ENCODE results near the gene ARGLU1. TPM values are rescaled to one million over a fixed set of nuclear protein-coding genes. Genes with fewer than 3 reads are reported as not detected.
A peak's percentile ranks its signal among the peaks of the same experiment; 100 is the strongest.

ARGLU1 gene
- total and polyA plus RNA-seq, 2 experiments from 2014 or later, result 108 to 166 TPM

DNA sequence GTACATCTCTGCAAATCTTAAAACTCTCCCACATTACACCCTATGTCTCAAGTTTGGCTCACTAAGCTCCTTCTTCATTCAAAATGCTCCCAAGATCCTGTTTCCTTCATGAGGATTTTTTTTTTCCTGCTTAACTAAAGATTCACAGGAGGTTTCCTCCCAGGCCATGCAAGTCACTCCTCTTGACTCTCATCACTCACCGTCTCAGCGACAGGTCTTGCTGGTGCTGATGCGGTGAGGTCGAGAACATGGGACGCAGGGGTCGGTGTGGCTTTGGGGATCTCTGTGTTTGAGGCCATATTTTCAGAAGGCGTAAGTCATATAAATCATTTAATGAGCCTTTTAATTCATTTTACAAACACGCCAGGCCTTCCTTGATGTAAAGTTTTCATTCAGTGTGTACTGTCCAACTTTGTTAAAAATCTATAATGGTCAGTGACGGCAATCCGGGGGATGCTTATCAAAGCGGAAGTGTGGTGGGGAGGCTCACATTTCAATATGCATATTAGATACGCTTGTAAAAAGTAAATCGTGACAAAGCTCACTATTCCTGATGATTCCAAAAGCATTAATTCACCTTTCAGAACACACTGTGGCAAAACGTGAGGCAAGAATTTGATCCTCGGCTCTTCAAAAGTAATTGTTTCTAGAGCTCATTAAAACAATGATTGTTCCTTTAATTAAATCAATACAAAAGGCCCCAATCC, 52.9 kb downstream of the ARGLU1 start:
- Mint-ChIP-seq H3K9me3 (no peaks in the 10 kb centered on the region), H3K36me3 (ENCODE audit: low read depth) (peaks cover 13% of the 10 kb centered on the region; the same call in 2 of the 3 replicates), H3K27me3 (ENCODE audit: insufficient read depth, low read depth, poor library complexity) (no peaks in the 10 kb centered on the region), H3K27ac (peak overlapping the region; percentile 2), H3K4me3 (no peak overlapping the region), H3K4me1 (peaks cover 45% of the 10 kb centered on the region)
- Histone ChIP-seq H3K27ac (ENCODE audit: low read depth) (peak overlapping the region; percentile 28; the same call in 1 of the 2 replicates), H2AFZ (no peak overlapping the region), H3K27me3 (ENCODE audit: insufficient read depth) (no peaks in the 10 kb centered on the region), H3K9me2 (ENCODE audit: insufficient read depth) (no peaks in the 10 kb centered on the region), H3K79me2 (replicated peaks; ENCODE audit: insufficient read depth) (peaks cover 84% of the 10 kb centered on the region), H3K4me3 (no peak overlapping the region), H3F3A (replicated peaks; ENCODE audit: low read depth) (no peaks in the 10 kb centered on the region), H4K20me1 (replicated peaks; ENCODE audit: insufficient read depth) (0 out of 2 replicates have a peak, but pooled peaks cover 4% of the 10 kb centered on the region), H3K36me3 (ENCODE audit: insufficient read depth) (no peaks in the 10 kb centered on the region), H3K4me2 (peak overlapping the region; percentile 50), H3K4me1 (ENCODE audit: insufficient read depth) (peaks cover 49% of the 10 kb centered on the region)
- TF ChIP-seq STAT1 (IDR thresholded peaks at IDR 0.05; ENCODE audit: unreplicated experiment) (no peak), ZNF331 (CRISPR knock-in tag; IDR thresholded peaks at IDR 0.05; ENCODE audit: low read depth) (no peak), EZH2phosphoT487 (IDR thresholded peaks at IDR 0.05; ENCODE audit: unreplicated experiment) (no peak), CREB1 (CRISPR knock-in tag; IDR thresholded peaks at IDR 0.05; ENCODE audit: low read depth) (no peak), NANOG (IDR thresholded peaks at IDR 0.05; ENCODE audit: borderline replicate concordance) (no peak), POLR2AphosphoS5 (IDR thresholded peaks at IDR 0.05; ENCODE audit: low read depth) (no peak), JUNB (IDR thresholded peaks at IDR 0.05; ENCODE audit: unreplicated experiment) (no peak), ZNF114 (CRISPR knock-in tag; IDR thresholded peaks at IDR 0.05) (no peak), EZH2 (IDR thresholded peaks at IDR 0.05; ENCODE audit: low read depth, unreplicated experiment) (no peak)
- TF ChIP-seq, protein P1, sequence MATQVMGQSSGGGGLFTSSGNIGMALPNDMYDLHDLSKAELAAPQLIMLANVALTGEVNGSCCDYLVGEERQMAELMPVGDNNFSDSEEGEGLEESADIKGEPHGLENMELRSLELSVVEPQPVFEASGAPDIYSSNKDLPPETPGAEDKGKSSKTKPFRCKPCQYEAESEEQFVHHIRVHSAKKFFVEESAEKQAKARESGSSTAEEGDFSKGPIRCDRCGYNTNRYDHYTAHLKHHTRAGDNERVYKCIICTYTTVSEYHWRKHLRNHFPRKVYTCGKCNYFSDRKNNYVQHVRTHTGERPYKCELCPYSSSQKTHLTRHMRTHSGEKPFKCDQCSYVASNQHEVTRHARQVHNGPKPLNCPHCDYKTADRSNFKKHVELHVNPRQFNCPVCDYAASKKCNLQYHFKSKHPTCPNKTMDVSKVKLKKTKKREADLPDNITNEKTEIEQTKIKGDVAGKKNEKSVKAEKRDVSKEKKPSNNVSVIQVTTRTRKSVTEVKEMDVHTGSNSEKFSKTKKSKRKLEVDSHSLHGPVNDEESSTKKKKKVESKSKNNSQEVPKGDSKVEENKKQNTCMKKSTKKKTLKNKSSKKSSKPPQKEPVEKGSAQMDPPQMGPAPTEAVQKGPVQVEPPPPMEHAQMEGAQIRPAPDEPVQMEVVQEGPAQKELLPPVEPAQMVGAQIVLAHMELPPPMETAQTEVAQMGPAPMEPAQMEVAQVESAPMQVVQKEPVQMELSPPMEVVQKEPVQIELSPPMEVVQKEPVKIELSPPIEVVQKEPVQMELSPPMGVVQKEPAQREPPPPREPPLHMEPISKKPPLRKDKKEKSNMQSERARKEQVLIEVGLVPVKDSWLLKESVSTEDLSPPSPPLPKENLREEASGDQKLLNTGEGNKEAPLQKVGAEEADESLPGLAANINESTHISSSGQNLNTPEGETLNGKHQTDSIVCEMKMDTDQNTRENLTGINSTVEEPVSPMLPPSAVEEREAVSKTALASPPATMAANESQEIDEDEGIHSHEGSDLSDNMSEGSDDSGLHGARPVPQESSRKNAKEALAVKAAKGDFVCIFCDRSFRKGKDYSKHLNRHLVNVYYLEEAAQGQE (IDR thresholded peaks at IDR 0.05; ENCODE audit: unreplicated experiment), result no peak
- TF ChIP-seq, protein P2, sequence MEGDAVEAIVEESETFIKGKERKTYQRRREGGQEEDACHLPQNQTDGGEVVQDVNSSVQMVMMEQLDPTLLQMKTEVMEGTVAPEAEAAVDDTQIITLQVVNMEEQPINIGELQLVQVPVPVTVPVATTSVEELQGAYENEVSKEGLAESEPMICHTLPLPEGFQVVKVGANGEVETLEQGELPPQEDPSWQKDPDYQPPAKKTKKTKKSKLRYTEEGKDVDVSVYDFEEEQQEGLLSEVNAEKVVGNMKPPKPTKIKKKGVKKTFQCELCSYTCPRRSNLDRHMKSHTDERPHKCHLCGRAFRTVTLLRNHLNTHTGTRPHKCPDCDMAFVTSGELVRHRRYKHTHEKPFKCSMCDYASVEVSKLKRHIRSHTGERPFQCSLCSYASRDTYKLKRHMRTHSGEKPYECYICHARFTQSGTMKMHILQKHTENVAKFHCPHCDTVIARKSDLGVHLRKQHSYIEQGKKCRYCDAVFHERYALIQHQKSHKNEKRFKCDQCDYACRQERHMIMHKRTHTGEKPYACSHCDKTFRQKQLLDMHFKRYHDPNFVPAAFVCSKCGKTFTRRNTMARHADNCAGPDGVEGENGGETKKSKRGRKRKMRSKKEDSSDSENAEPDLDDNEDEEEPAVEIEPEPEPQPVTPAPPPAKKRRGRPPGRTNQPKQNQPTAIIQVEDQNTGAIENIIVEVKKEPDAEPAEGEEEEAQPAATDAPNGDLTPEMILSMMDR (conservative IDR thresholded peaks at IDR 0.05; ENCODE audit: low read depth in 2 of 2), result no peak
- TF ChIP-seq, protein P3, sequence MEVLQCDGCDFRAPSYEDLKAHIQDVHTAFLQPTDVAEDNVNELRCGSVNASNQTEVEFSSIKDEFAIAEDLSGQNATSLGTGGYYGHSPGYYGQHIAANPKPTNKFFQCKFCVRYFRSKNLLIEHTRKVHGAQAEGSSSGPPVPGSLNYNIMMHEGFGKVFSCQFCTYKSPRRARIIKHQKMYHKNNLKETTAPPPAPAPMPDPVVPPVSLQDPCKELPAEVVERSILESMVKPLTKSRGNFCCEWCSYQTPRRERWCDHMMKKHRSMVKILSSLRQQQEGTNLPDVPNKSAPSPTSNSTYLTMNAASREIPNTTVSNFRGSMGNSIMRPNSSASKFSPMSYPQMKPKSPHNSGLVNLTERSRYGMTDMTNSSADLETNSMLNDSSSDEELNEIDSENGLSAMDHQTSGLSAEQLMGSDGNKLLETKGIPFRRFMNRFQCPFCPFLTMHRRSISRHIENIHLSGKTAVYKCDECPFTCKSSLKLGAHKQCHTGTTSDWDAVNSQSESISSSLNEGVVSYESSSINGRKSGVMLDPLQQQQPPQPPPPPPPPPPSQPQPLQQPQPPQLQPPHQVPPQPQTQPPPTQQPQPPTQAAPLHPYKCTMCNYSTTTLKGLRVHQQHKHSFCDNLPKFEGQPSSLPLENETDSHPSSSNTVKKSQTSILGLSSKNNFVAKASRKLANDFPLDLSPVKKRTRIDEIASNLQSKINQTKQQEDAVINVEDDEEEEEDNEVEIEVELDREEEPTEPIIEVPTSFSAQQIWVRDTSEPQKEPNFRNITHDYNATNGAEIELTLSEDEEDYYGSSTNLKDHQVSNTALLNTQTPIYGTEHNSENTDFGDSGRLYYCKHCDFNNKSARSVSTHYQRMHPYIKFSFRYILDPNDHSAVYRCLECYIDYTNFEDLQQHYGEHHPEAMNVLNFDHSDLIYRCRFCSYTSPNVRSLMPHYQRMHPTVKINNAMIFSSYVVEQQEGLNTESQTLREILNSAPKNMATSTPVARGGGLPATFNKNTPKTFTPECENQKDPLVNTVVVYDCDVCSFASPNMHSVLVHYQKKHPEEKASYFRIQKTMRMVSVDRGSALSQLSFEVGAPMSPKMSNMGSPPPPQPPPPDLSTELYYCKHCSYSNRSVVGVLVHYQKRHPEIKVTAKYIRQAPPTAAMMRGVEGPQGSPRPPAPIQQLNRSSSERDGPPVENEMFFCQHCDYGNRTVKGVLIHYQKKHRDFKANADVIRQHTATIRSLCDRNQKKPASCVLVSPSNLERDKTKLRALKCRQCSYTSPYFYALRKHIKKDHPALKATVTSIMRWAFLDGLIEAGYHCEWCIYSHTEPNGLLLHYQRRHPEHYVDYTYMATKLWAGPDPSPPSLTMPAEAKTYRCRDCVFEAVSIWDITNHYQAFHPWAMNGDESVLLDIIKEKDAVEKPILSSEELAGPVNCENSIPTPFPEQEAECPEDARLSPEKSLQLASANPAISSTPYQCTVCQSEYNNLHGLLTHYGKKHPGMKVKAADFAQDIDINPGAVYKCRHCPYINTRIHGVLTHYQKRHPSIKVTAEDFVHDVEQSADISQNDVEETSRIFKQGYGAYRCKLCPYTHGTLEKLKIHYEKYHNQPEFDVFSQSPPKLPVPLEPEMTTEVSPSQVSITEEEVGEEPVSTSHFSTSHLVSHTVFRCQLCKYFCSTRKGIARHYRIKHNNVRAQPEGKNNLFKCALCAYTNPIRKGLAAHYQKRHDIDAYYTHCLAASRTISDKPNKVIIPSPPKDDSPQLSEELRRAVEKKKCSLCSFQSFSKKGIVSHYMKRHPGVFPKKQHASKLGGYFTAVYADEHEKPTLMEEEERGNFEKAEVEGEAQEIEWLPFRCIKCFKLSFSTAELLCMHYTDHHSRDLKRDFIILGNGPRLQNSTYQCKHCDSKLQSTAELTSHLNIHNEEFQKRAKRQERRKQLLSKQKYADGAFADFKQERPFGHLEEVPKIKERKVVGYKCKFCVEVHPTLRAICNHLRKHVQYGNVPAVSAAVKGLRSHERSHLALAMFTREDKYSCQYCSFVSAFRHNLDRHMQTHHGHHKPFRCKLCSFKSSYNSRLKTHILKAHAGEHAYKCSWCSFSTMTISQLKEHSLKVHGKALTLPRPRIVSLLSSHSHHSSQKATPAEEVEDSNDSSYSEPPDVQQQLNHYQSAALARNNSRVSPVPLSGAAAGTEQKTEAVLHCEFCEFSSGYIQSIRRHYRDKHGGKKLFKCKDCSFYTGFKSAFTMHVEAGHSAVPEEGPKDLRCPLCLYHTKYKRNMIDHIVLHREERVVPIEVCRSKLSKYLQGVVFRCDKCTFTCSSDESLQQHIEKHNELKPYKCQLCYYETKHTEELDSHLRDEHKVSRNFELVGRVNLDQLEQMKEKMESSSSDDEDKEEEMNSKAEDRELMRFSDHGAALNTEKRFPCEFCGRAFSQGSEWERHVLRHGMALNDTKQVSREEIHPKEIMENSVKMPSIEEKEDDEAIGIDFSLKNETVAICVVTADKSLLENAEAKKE (CRISPR knock-in tag; IDR thresholded peaks at IDR 0.05), result no peak
- TF ChIP-seq, protein P4, sequence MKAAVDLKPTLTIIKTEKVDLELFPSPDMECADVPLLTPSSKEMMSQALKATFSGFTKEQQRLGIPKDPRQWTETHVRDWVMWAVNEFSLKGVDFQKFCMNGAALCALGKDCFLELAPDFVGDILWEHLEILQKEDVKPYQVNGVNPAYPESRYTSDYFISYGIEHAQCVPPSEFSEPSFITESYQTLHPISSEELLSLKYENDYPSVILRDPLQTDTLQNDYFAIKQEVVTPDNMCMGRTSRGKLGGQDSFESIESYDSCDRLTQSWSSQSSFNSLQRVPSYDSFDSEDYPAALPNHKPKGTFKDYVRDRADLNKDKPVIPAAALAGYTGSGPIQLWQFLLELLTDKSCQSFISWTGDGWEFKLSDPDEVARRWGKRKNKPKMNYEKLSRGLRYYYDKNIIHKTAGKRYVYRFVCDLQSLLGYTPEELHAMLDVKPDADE (IDR thresholded peaks at IDR 0.05), result no peak
- ATAC-seq (peak; percentile 44), DNase-seq (ENCODE audit: low spot score) (no peak)

Measured in GM23338 (cell line).